ENCODE measurements around the gene NBPF3.

- TF ChIP-seq POLR2AphosphoS5 (IDR thresholded peaks at IDR 0.05; ENCODE audit: low read depth, low read length) (no peak), POLR2A (IDR thresholded peaks at IDR 0.05; ENCODE audit: low read depth, low read length) (no peak)
Observed at GRCh38 chr1:21499283-21499950, 59.5 kb downstream of the NBPF3 start.
